Coronary artery (tissue), 2 donors: Measurements from ENCODE around the gene PDE6H.

Experiments used
- DNase-seq: peaks from one replicate; pipeline ENCODE4 v3.0.0-alpha.2; 2017; ENCODE audit warnings: low spot score
- H3K27ac ChIP-seq, 2 donors: fragments of 200-600 bp; sonication (generic); one replicate each; pipeline ENCODE4 v1.5.1; 2016 to 2019
- H3K4me3 ChIP-seq: fragments of 200-600 bp; sonication (generic); 2 replicates; pipeline ENCODE4 v1.5.1; 2016; ENCODE audit warnings: mild to moderate bottlenecking, moderate library complexity
- TF ChIP-seq, protein P1 (sequence below): fragments of 200-600 bp; sonication (generic); IDR thresholded peaks from one replicate; pipeline ENCODE4 v1.5.1; 2019; ENCODE audit warnings: antibody characterized with exemption

Gene PDE6H

GRCh38 chr12:15004421-15004820, 31.6 kb downstream of the PDE6H start:
- DNase-seq = no peak
- Histone ChIP-seq H3K27ac (no peak overlapping the region), H3K4me3 (no peak overlapping the region)
- TF ChIP-seq, protein P1, sequence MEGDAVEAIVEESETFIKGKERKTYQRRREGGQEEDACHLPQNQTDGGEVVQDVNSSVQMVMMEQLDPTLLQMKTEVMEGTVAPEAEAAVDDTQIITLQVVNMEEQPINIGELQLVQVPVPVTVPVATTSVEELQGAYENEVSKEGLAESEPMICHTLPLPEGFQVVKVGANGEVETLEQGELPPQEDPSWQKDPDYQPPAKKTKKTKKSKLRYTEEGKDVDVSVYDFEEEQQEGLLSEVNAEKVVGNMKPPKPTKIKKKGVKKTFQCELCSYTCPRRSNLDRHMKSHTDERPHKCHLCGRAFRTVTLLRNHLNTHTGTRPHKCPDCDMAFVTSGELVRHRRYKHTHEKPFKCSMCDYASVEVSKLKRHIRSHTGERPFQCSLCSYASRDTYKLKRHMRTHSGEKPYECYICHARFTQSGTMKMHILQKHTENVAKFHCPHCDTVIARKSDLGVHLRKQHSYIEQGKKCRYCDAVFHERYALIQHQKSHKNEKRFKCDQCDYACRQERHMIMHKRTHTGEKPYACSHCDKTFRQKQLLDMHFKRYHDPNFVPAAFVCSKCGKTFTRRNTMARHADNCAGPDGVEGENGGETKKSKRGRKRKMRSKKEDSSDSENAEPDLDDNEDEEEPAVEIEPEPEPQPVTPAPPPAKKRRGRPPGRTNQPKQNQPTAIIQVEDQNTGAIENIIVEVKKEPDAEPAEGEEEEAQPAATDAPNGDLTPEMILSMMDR = no peak

GRCh38 chr12:15005064-15005463, 32.2 kb downstream of the PDE6H start:
- TF ChIP-seq, protein P1 = no peak
- no peak for DNase-seq
- H3K27ac ChIP-seq = no peak overlapping the region
- no peak overlapping the region for H3K4me3 ChIP-seq

DNA sequence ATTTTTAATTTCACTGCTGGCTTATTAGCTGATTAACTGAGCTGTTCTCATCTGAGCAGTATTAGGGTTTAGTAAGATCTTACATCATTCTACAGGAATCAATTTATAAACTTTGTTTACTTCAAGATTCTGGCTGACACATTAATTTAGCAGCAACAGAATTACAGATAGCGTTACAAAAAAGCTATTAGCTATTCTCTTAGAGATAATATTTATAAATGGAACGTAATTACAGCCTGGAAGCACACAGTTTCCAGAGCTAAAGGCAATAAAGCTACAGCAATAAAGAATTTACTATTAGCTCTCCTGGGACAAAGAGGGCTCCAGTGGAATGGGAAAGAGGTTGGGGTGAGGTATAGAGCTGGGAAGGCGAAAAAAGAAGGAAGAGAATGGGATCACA, 34.7 kb downstream of the PDE6H start:
- DNase-seq = no peak
- Histone ChIP-seq H3K4me3 (no peak overlapping the region), H3K27ac (no peak overlapping the region)
- TF ChIP-seq, protein P1 = no peak

- Histone ChIP-seq H3K27ac (no peak overlapping the region), H3K4me3 (no peak overlapping the region)
- TF ChIP-seq, protein P1 = no peak
- DNase-seq = no peak
These were observed 38.3 kb downstream of the PDE6H start for GRCh38 chr12:15011162-15011561.

DNA sequence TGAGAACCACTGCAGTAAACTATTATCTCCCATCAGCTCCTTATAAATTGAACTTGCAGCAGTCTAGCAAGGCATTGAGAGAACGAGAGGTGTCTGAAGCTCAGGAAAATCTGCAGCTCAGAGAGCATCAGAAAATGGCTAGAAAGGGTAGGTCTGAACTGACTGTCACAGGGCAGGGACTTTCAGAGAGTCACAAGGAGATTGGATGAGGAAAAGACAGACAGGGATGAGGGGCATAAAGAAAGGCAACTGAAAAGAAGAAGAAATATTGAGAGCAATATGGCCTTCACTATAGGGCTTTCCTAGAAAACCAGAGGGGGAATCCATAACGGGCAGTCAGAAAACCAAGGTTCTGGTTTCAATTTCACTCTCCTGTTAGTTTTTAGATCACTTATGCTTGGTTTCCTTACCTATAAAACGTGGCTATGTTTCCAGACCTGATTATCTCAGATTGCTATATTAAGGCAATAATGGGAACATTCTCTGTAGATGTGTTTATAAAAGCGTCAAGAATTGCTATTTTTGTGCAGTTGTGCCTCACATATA, 40.9 kb downstream of the PDE6H start:
- no peak overlapping the region for H3K27ac ChIP-seq
- no peak overlapping the region for H3K4me3 ChIP-seq
- TF ChIP-seq, protein P1 = no peak
- no peak for DNase-seq

GRCh38 chr12:15014708-15015107, 41.9 kb downstream of the PDE6H start:
- H3K4me3 ChIP-seq = no peak overlapping the region
- H3K27ac ChIP-seq = no peak overlapping the region
- TF ChIP-seq, protein P1 = no peak
- DNase-seq = no peak

- Histone ChIP-seq H3K27ac (no peak overlapping the region), H3K4me3 (no peak overlapping the region)
- DNase-seq = no peak
- TF ChIP-seq, protein P1 = no peak
These were observed 42.3 kb downstream of the PDE6H start for GRCh38 chr12:15015121-15015520.
